ENCODE measurements around the gene ARHGAP6. TPM values are rescaled to one million over a fixed set of nuclear protein-coding genes. Genes with fewer than 3 reads are reported as not detected.

Gene ARHGAP6
- polyA plus RNA-seq, 2 of the 4 experiments (the other 2 are of a cell fraction) = 0.04 TPM; not detected in 1

- no peaks in the 10 kb centered on the region for H3K9me3 ChIP-seq
Measured at GRCh38 chrX:11282043-11282442, 383.7 kb downstream of the ARHGAP6 start.

GRCh38 chrX:11273544-11273943, 392.2 kb downstream of the ARHGAP6 start:
- CTCF ChIA-PET = no interaction called here
- no peak for ATAC-seq
- no peaks in the 10 kb centered on the region for H3K4me1 ChIP-seq

More at GRCh38 chrX:11282043-11282442, 383.7 kb downstream of the ARHGAP6 start:
- no peak for TF ChIP-seq HES2 (IDR thresholded peaks at IDR 0.05)
- 2% methylated on average over 2 of the region's 2 CpGs for WGBS (ENCODE audit: missing lambda C conversion rate)
- ChIA-PET POLR2A (no interaction called here), CTCF (no interaction called here)
- no peak for ATAC-seq
- no peak for DNase-seq (ENCODE audit: low read depth in 1 of 2, low spot score in 1 of 2)
- no peak for FAIRE-seq
- Histone ChIP-seq H3K4me1 (no peaks in the 10 kb centered on the region), H3K27ac (no peak overlapping the region), H3K4me3 (no peak overlapping the region), H3K4me2 (no peak overlapping the region)

GRCh38 chrX:11272863-11273262, 392.9 kb downstream of the ARHGAP6 start:
- ATAC-seq = no peak
- DNase-seq (ENCODE audit: low read depth in 1 of 2, low spot score in 1 of 2) = no peak
- H3K4me1 ChIP-seq = no peaks in the 10 kb centered on the region
- no peaks in the 10 kb centered on the region for H3K9me3 ChIP-seq
- no peak overlapping the region for H3K4me3 ChIP-seq
- TF ChIP-seq CBX2 (IDR thresholded peaks at IDR 0.05; ENCODE audit: borderline replicate concordance, low read depth) (no peak), ZC3H11A (IDR thresholded peaks at IDR 0.05) (no peak), NR3C1 (IDR thresholded peaks at IDR 0.05) (no peak), MAFK (IDR thresholded peaks at IDR 0.05; ENCODE audit: partially characterized antibody) (no peak), ATOH8 (CRISPR knock-in tag; IDR thresholded peaks at IDR 0.05; ENCODE audit: low read depth) (no peak), MAZ (IDR thresholded peaks at IDR 0.05; ENCODE audit: borderline replicate concordance, low read depth, low read length) (no peak), TFCP2L1 (CRISPR knock-in tag; IDR thresholded peaks at IDR 0.05) (no peak), HOXA7 (CRISPR knock-in tag; IDR thresholded peaks at IDR 0.05) (no peak), EP300 (IDR thresholded peaks at IDR 0.05) (no peak), POLR2A (IDR thresholded peaks at IDR 0.05; ENCODE audit: low read length) (no peak), ZNF302 (CRISPR knock-in tag; IDR thresholded peaks at IDR 0.05) (no peak), EHMT2 (IDR thresholded peaks at IDR 0.05; ENCODE audit: low read depth) (no peak), SMC3 (IDR thresholded peaks at IDR 0.05) (no peak), CBX8 (IDR thresholded peaks at IDR 0.05) (no peak)
- H3K27ac ChIP-seq = no peak overlapping the region
- ChIA-PET CTCF (no interaction called here), POLR2A (no interaction called here)
- no peak for FAIRE-seq
- WGBS (ENCODE audit: missing lambda C conversion rate) = 24% methylated on average over 5 of the region's 5 CpGs
- H3K4me2 ChIP-seq = no peak overlapping the region

More at GRCh38 chrX:11273544-11273943, 392.2 kb downstream of the ARHGAP6 start:
- H3K27ac ChIP-seq = no peak overlapping the region
- no peak overlapping the region for H3K4me2 ChIP-seq
- DNase-seq (ENCODE audit: low read depth in 1 of 2, low spot score in 1 of 2) = no peak
- TF ChIP-seq CHD4 (IDR thresholded peaks at IDR 0.05; ENCODE audit: borderline replicate concordance) = no peak
- no peak for TF ChIP-seq NR3C1 (IDR thresholded peaks at IDR 0.05)
- TF ChIP-seq BCL3 (IDR thresholded peaks at IDR 0.05) = no peak
- TF ChIP-seq TP53 (CRISPR knock-in tag; IDR thresholded peaks at IDR 0.05) = no peak
- TF ChIP-seq CEBPB (IDR thresholded peaks at IDR 0.05) = no peak
- no peak for TF ChIP-seq CTCF (IDR thresholded peaks at IDR 0.05)
- 26% methylated on average over 1 of the region's 1 CpG for WGBS (ENCODE audit: missing lambda C conversion rate)
- POLR2A ChIA-PET = no interaction called here
- FAIRE-seq = peak; percentile 13
- no peak overlapping the region for H3K4me3 ChIP-seq
- H3K9me3 ChIP-seq = no peaks in the 10 kb centered on the region

Data from A549 (cell line).